Activated naive CD4-positive, alpha-beta T cell treated with anti-CD3 and anti-CD28 coated beads, Interleukin-2, amount 10 ng/mL, durations not matched to agents 7 days and 5 days (primary cell): ENCODE measurements around the gene POU2AF1.

Experiments used
- CTCF ChIA-PET: fragments of 350-600 bp; sonication (Branson Sonifier 250); formaldehyde crosslinking; loops from one replicate; lab custom pipeline; 2021; ENCODE audit warnings: antibody characterized with exemption; lab: Charles Lee
- DNase-seq: peaks from one replicate; pipeline ENCODE4 v3.0.0-alpha.2; 2020
- H3K27ac Mint-ChIP-seq: one replicate; pipeline ENCODE4 v1.8.0; 2021; ENCODE audit warnings: mild to moderate bottlenecking, moderate library complexity, mixed read lengths
- H3K27me3 Mint-ChIP-seq: one replicate; pipeline ENCODE4 v1.8.0; 2021; ENCODE audit warnings: mild to moderate bottlenecking, mixed read lengths
- H3K36me3 Mint-ChIP-seq: one replicate; pipeline ENCODE4 v1.8.0; 2021; ENCODE audit warnings: mixed read lengths
- H3K4me1 Mint-ChIP-seq: one replicate; pipeline ENCODE4 v1.8.0; 2021; ENCODE audit warnings: mixed read lengths
- H3K4me3 Mint-ChIP-seq: one replicate; pipeline ENCODE4 v1.8.0; 2021; ENCODE audit warnings: mild to moderate bottlenecking, moderate library complexity, mixed read lengths
- H3K9me3 Mint-ChIP-seq: one replicate; pipeline ENCODE4 v1.8.0; 2021; ENCODE audit warnings: mixed read lengths

Gene POU2AF1

GRCh38 chr11:111348147-111348546, 30.9 kb downstream of the POU2AF1 start:
- Mint-ChIP-seq H3K27ac (no peak overlapping the region), H3K4me3 (no peak overlapping the region), H3K4me1 (no peaks in the 10 kb centered on the region), H3K36me3 (no peaks in the 10 kb centered on the region), H3K9me3 (no peaks in the 10 kb centered on the region), H3K27me3 (peaks cover 4% of the 10 kb centered on the region)
- CTCF ChIA-PET: interaction anchor here (0.7 kb wide), 1 partner anchor 40 kb away, joined by 3 read pairs; no protein-coding TSS in a partner anchor
- DNase-seq: no peak

- no peaks in the 10 kb centered on the region for H3K36me3 Mint-ChIP-seq
- no peak overlapping the region for H3K4me3 Mint-ChIP-seq
- no peaks in the 10 kb centered on the region for H3K4me1 Mint-ChIP-seq
- no peaks in the 10 kb centered on the region for H3K9me3 Mint-ChIP-seq
- H3K27ac Mint-ChIP-seq: no peak overlapping the region
- peaks cover 4% of the 10 kb centered on the region for H3K27me3 Mint-ChIP-seq
- CTCF ChIA-PET: no interaction called here
- DNase-seq: no peak
Observed at GRCh38 chr11:111347723-111348115, 31.4 kb downstream of the POU2AF1 start.

GRCh38 chr11:111347002-111347722, 31.9 kb downstream of the POU2AF1 start:
- peaks cover 4% of the 10 kb centered on the region for H3K27me3 Mint-ChIP-seq
- no peak for DNase-seq
- H3K27ac Mint-ChIP-seq: no peak overlapping the region
- no peaks in the 10 kb centered on the region for H3K36me3 Mint-ChIP-seq
- no peaks in the 10 kb centered on the region for H3K9me3 Mint-ChIP-seq
- H3K4me3 Mint-ChIP-seq: no peak overlapping the region
- CTCF ChIA-PET: no interaction called here
- H3K4me1 Mint-ChIP-seq: no peaks in the 10 kb centered on the region

GRCh38 chr11:111344032-111344431, 35.0 kb downstream of the POU2AF1 start:
- H3K4me3 Mint-ChIP-seq: no peak overlapping the region
- no peak for DNase-seq

GRCh38 chr11:111342329-111342728, 36.7 kb downstream of the POU2AF1 start:
- CTCF ChIA-PET: no interaction called here
- Mint-ChIP-seq H3K4me3 (no peak overlapping the region), H3K9me3 (peaks cover 4% of the 10 kb centered on the region), H3K4me1 (no peaks in the 10 kb centered on the region), H3K36me3 (peaks cover 1% of the 10 kb centered on the region), H3K27me3 (peaks cover 4% of the 10 kb centered on the region), H3K27ac (no peak overlapping the region)
- no peak for DNase-seq

More at GRCh38 chr11:111344032-111344431, 35.0 kb downstream of the POU2AF1 start:
- H3K27ac Mint-ChIP-seq: no peak overlapping the region
- CTCF ChIA-PET: no interaction called here
- no peaks in the 10 kb centered on the region for H3K27me3 Mint-ChIP-seq
- H3K9me3 Mint-ChIP-seq: peaks cover 4% of the 10 kb centered on the region
- no peaks in the 10 kb centered on the region for H3K4me1 Mint-ChIP-seq
- peaks cover 1% of the 10 kb centered on the region for H3K36me3 Mint-ChIP-seq

DNA sequence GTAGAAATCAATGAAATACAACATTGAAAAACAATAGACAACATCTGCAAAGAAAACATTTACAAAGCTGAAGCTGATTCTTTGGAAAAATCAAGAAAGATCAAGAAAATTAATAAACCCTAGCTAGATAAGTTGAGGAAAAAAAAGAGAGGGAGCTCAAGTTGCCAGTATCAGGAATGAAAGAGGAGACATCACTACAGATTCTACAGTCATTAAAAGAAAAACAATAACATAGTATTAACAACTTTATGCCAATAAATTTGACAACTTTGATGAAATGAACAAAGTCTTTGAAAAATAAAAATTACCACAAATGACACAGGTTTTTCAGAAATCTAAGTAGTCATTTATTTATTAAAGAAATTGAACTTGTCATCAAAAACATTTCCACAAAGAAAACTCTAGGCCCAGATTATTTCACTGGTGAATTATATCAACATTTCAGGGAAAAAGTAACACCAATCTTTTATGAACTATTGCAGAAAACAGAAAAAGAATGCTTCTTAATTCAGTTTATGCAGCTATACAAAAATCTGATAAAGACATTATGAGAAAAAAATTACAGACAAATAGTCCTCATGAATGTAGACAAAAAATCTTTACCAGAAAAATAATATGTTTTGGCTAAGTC, 39.2 kb downstream of the POU2AF1 start:
- no peak overlapping the region for H3K4me3 Mint-ChIP-seq
- H3K36me3 Mint-ChIP-seq: peaks cover 1% of the 10 kb centered on the region
- peaks cover 11% of the 10 kb centered on the region for H3K27me3 Mint-ChIP-seq
- no peaks in the 10 kb centered on the region for H3K4me1 Mint-ChIP-seq
- DNase-seq: no peak
- H3K27ac Mint-ChIP-seq: no peak overlapping the region
- CTCF ChIA-PET: no interaction called here
- peaks cover 4% of the 10 kb centered on the region for H3K9me3 Mint-ChIP-seq

DNA sequence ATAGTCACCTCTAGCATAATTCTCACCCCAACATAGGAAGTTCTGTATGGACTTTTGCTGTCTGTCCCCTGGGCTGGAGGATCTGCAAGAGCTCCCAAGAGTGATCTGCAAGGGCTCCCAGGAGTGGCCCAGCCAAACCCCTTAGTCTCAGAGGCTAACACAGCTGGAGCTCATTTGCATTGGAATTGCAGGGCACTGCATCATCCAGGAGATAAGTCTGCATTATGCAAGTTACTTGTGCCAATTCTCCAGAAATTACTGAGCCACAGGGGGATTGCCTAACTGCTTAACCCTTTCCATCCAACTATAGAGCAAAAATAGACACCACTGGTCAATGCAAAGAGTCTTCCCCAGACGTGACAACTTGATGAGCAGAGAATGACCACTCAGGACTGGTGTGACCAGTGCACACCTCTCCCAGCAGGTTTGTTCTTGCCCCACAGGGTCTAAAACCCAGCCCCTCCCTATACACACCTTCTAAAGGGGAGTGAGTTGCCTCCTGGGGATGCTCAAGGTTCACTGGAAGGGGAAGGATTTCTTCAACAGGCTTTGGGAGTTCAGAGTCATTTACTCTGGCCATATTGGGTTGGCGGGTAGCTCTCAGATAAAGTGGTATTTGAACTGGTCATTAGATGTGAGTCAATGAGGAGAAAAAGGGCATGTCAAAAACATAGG, 42.4 kb downstream of the POU2AF1 start:
- H3K4me1 Mint-ChIP-seq: no peaks in the 10 kb centered on the region

DNA sequence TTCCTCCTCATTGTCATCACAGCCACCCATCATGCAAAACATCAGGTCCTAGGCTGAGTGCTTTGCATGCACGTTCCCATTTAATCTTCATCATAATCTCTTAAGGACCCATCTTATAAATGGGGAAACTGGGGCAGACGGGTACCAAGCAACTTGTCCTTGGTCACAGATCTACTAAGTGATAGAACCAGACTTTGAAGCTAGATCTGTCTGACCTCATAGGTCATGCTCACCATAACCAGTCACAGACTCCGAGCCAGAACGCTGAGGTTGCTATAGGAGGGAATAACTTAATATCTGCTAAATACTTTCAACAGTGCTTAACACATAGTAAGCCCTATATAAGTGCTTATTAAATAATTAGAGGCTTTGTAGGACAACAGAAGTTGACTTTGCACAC, 43.0 kb downstream of the POU2AF1 start:
- Mint-ChIP-seq H3K4me3 (no peak overlapping the region), H3K27me3 (peaks cover 15% of the 10 kb centered on the region), H3K27ac (no peak overlapping the region), H3K36me3 (peaks cover 1% of the 10 kb centered on the region), H3K9me3 (peaks cover 4% of the 10 kb centered on the region), H3K4me1 (no peaks in the 10 kb centered on the region)
- CTCF ChIA-PET: interaction anchor here (0.7 kb wide), 1 partner anchor 41 kb away, joined by 3 read pairs; no protein-coding TSS in a partner anchor
- no peak for DNase-seq

More for the DNA sequence above, 42.4 kb downstream of the POU2AF1 start:
- no peak overlapping the region for H3K4me3 Mint-ChIP-seq
- no peak for DNase-seq
- H3K27ac Mint-ChIP-seq: no peak overlapping the region
- peaks cover 11% of the 10 kb centered on the region for H3K27me3 Mint-ChIP-seq
- CTCF ChIA-PET: interaction anchor here (0.7 kb wide), 1 partner anchor 40 kb away, joined by 3 read pairs; no protein-coding TSS in a partner anchor
- H3K9me3 Mint-ChIP-seq: peaks cover 4% of the 10 kb centered on the region
- H3K36me3 Mint-ChIP-seq: peaks cover 1% of the 10 kb centered on the region

DNA sequence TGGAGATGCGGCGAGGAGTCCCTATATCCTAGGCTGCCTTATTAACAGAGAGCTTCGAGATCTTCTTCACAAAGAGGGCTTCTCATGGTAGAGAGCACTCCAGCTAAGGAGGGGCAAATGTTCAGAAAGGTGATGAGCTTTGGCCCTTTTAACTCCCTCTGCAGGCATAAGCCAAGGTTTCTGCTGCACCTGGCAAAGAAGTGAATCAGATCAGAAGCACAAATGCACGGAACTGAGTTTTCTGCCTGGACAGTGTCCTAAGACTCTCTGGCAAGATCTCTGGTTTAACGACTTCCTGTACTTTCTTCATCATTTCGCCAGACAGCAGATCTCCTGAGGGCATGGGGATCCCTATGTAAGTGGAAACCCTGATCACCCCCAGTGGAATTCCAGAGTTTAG, 43.5 kb downstream of the POU2AF1 start:
- Mint-ChIP-seq H3K4me3 (no peak overlapping the region), H3K9me3 (peaks cover 4% of the 10 kb centered on the region), H3K27me3 (peaks cover 15% of the 10 kb centered on the region), H3K36me3 (peaks cover 1% of the 10 kb centered on the region), H3K4me1 (no peaks in the 10 kb centered on the region), H3K27ac (no peak overlapping the region)
- CTCF ChIA-PET: no interaction called here
- DNase-seq: no peak

DNA sequence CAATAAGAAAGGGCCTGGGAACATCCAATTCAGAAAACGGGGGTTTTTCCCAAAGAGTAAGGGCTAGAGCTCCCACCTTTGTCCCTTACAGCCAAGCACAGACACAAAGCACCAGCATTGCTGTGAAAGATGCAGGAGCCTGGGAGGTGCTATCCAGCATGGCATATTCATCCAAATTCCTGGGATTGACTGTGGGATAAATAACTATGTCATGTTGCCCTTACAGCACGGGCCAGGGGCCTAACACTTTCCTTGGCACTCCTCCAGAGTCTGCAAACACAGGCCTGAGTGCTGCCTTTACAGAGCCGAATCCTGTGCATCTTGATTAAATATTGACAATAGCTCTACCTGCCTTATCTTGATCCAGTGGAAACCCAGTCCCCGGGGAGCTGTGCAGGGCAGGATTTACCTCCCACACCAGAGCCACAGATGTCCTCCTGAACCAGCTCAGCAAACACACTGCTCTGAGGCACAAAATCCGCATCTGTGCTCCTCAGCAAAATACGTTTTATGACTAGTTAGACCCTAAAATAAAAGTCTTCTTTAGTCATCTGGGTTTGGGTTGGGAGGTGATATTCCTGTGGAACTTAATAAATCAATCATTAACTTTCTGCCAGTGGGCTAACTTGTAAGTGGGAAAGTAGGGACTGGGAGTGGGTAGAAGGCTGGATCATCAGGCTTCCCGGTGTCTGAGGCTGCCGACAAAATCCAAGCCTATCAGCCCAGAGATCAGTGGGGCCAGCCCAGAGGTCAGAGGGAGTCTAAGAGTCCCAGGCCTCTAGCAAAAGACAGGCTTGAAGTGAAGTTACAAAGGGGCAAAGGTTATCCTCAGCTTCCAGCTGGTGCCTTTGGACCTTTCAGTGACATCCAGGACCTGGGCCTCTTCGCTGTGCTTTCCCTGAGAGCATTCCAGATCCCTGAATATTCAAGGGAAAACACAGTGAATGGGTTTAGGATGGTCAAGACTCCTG, 44.3 kb downstream of the POU2AF1 start:
- CTCF ChIA-PET: no interaction called here
- no peaks in the 10 kb centered on the region for H3K4me1 Mint-ChIP-seq
- H3K4me3 Mint-ChIP-seq: no peak overlapping the region
- no peak overlapping the region for H3K27ac Mint-ChIP-seq
- H3K36me3 Mint-ChIP-seq: peaks cover 1% of the 10 kb centered on the region
- no peak for DNase-seq
- H3K27me3 Mint-ChIP-seq: peaks cover 15% of the 10 kb centered on the region
- H3K9me3 Mint-ChIP-seq: peaks cover 4% of the 10 kb centered on the region

GRCh38 chr11:111331711-111332479, 47.2 kb downstream of the POU2AF1 start:
- CTCF ChIA-PET: no interaction called here
- Mint-ChIP-seq H3K36me3 (no peaks in the 10 kb centered on the region), H3K27ac (no peak overlapping the region), H3K9me3 (no peaks in the 10 kb centered on the region), H3K4me3 (no peak overlapping the region), H3K27me3 (peaks cover 11% of the 10 kb centered on the region), H3K4me1 (no peaks in the 10 kb centered on the region)
- DNase-seq: no peak

DNA sequence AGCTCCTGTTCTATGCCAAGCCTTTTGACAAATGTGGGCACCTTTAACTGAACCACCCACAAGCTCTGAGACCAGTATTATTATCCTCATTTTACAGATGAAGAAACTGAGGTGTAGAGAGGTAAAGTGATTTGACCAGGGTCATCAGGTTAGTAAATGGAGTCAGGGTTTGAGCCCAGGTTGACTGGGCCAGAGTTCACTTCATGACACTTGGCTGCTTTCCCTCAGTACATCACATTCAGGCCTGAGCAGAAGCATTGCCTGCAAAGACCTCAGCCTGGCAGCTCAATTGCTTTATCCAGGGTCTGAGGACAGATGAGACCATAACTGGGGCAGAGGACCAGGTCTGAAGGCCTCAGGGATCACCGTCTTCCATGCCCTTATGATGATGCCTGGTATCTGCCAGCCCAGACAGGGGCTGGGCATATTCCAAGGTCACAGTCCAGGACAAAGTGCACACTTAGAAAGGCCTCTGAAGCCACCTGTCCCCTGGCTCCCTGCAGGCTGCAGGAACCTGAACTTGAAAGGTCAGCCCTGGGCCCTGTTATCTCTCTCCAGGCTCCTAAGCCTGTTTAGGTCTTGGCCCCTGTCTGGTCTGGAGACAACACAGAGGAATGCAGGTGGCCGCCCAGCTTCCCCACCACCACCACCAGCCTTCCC, 48.7 kb downstream of the POU2AF1 start:
- CTCF ChIA-PET: no interaction called here

More for the DNA sequence above, 48.7 kb downstream of the POU2AF1 start:
- Mint-ChIP-seq H3K27me3 (peaks cover 11% of the 10 kb centered on the region), H3K36me3 (no peaks in the 10 kb centered on the region), H3K27ac (no peak overlapping the region), H3K9me3 (no peaks in the 10 kb centered on the region), H3K4me3 (no peak overlapping the region), H3K4me1 (no peaks in the 10 kb centered on the region)
- no peak for DNase-seq
